OCI-LY7 (cell line): Measurements from ENCODE around the gene RET.

Experiments
- EZH2phosphoT487 ChIP-seq: fragments of 200-600 bp; sonication (generic); IDR thresholded peaks from 2 replicates; pipeline ENCODE4 v1.6.1; 2018; ENCODE audit warnings: low read depth, borderline replicate concordance, mild to moderate bottlenecking, mixed run types, antibody characterized with exemption, low read length, moderate library complexity, mixed read lengths
- TF ChIP-seq, protein P1 (sequence below): fragments of 200-600 bp; sonication (generic); conservative IDR thresholded peaks from 2 replicates; pipeline ENCODE4 v1.5.1; 2014; ENCODE audit warnings: mild to moderate bottlenecking, antibody characterized with exemption, low read length, moderate library complexity, mixed read lengths

DNA sequence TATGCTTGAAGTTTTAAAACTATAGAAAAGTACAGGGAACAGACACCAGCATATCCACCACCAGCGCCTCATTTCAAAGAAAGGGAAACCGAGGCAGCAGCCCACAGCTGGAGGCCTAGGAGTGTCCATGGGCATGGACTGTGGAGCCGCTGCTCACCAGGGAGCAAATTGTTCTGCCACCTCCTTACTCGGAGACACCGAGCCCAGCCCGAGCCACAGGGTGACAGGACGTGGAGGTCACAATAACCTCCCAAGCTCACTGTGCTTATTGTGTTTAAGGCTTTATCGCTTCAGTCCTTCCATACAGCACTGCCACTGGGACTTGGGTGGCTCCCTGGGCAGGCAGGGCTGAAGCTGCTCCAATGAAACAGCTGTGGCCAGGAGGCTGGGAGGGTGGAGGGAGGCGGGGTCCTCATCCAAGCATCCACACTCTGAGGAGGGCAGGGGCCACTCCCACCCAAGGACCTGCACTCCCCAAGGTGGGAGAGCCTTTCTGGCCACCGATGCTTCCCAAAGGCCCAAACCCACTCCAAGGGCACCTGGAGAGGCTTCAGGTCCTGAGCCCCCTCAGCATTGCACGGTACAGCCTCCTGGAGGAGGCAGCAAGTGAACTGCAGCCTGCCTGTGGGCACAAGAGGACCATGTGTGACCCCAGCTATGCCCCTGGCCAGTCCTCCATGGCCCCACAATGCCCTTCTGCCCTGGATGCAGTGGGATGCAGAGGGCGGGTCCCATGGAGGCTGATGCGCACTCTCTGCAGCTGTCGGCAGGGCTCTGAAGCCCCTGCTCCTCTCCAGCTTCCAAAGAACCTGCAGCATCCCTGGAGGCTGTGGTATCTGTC, 38.7 kb upstream of the RET start:
- TF ChIP-seq, protein P1, sequence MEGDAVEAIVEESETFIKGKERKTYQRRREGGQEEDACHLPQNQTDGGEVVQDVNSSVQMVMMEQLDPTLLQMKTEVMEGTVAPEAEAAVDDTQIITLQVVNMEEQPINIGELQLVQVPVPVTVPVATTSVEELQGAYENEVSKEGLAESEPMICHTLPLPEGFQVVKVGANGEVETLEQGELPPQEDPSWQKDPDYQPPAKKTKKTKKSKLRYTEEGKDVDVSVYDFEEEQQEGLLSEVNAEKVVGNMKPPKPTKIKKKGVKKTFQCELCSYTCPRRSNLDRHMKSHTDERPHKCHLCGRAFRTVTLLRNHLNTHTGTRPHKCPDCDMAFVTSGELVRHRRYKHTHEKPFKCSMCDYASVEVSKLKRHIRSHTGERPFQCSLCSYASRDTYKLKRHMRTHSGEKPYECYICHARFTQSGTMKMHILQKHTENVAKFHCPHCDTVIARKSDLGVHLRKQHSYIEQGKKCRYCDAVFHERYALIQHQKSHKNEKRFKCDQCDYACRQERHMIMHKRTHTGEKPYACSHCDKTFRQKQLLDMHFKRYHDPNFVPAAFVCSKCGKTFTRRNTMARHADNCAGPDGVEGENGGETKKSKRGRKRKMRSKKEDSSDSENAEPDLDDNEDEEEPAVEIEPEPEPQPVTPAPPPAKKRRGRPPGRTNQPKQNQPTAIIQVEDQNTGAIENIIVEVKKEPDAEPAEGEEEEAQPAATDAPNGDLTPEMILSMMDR, result no peak
- TF ChIP-seq EZH2phosphoT487, result no peak
